Measurements from ENCODE around the gene DTHD1.

Gene DTHD1

DNA sequence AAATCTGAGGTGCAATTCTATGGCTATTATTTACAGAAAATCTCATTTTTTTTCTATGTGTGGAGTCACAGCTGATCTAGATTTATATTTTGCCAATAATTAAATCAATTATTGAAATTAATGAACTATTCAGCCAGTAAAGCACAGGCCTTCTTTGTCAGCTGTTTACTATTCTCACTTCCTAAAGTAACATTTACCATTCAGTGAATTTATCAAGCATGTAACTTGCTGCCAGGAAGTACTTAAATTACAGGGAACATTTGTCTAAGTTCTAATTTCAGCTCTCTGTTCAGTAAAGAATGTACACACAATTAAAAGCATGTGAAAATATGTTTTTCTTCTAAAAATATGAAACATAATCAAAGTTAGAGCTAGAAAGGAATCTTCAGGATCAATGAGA lies 79.3 kb downstream of the DTHD1 start:
- TF ChIP-seq POLR2AphosphoS5 (IDR thresholded peaks at IDR 0.05; ENCODE audit: low read depth, low read length) (no peak), TAF1 (IDR thresholded peaks at IDR 0.05; ENCODE audit: borderline replicate concordance, insufficient read depth, low read length) (no peak), SIN3A (IDR thresholded peaks at IDR 0.05; ENCODE audit: borderline replicate concordance, insufficient read depth, low read length) (no peak), FOXP2 (optimal IDR thresholded peaks at IDR 0.05; ENCODE audit: borderline replicate concordance, extremely low read depth, extremely low read length, insufficient read depth) (no peak)
- TF ChIP-seq, protein P1, sequence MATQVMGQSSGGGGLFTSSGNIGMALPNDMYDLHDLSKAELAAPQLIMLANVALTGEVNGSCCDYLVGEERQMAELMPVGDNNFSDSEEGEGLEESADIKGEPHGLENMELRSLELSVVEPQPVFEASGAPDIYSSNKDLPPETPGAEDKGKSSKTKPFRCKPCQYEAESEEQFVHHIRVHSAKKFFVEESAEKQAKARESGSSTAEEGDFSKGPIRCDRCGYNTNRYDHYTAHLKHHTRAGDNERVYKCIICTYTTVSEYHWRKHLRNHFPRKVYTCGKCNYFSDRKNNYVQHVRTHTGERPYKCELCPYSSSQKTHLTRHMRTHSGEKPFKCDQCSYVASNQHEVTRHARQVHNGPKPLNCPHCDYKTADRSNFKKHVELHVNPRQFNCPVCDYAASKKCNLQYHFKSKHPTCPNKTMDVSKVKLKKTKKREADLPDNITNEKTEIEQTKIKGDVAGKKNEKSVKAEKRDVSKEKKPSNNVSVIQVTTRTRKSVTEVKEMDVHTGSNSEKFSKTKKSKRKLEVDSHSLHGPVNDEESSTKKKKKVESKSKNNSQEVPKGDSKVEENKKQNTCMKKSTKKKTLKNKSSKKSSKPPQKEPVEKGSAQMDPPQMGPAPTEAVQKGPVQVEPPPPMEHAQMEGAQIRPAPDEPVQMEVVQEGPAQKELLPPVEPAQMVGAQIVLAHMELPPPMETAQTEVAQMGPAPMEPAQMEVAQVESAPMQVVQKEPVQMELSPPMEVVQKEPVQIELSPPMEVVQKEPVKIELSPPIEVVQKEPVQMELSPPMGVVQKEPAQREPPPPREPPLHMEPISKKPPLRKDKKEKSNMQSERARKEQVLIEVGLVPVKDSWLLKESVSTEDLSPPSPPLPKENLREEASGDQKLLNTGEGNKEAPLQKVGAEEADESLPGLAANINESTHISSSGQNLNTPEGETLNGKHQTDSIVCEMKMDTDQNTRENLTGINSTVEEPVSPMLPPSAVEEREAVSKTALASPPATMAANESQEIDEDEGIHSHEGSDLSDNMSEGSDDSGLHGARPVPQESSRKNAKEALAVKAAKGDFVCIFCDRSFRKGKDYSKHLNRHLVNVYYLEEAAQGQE (IDR thresholded peaks at IDR 0.05; ENCODE audit: insufficient read depth in 1 of 2, low read depth in 2 of 2, low read length in 2 of 2) = no peak

DNA sequence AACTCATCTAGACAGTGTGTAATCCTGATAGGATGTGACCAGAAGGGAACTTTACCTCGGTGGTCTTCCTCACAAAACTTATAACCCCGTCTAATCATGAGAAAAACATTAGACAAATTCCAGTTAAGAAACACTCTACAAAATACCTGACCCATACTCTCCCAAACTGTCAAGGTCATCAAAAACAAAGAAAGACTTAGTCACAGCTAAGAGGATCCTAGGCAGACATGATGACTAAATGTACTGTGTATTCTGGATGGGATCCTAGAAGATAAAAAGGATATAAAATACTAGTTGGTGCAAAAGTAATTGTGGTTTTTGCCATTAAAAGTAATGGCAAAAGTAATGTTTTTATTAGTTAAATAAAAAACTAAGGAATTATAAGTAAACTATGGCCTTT lies 81.6 kb downstream of the DTHD1 start:
- no peak for TF ChIP-seq TAF1 (IDR thresholded peaks at IDR 0.05; ENCODE audit: borderline replicate concordance, insufficient read depth, low read length)
- no peak for TF ChIP-seq POLR2AphosphoS5 (IDR thresholded peaks at IDR 0.05; ENCODE audit: low read depth, low read length)
- no peak for TF ChIP-seq SIN3A (IDR thresholded peaks at IDR 0.05; ENCODE audit: borderline replicate concordance, insufficient read depth, low read length)
- TF ChIP-seq, protein P1 (IDR thresholded peaks at IDR 0.05; ENCODE audit: insufficient read depth in 1 of 2, low read depth in 2 of 2, low read length in 2 of 2) = no peak
- TF ChIP-seq FOXP2 (optimal IDR thresholded peaks at IDR 0.05; ENCODE audit: borderline replicate concordance, extremely low read depth, extremely low read length, insufficient read depth) = no peak

- TF ChIP-seq FOXP2 (optimal IDR thresholded peaks at IDR 0.05; ENCODE audit: borderline replicate concordance, extremely low read depth, extremely low read length, insufficient read depth) (no peak), POLR2AphosphoS5 (IDR thresholded peaks at IDR 0.05; ENCODE audit: low read depth, low read length) (no peak), SIN3A (IDR thresholded peaks at IDR 0.05; ENCODE audit: borderline replicate concordance, insufficient read depth, low read length) (no peak)
- TF ChIP-seq, protein P1 (IDR thresholded peaks at IDR 0.05; ENCODE audit: insufficient read depth in 1 of 2, low read depth in 2 of 2, low read length in 2 of 2) = no peak
These were observed 93.6 kb downstream of the DTHD1 start for GRCh38 chr4:36374836-36375511.

DNA sequence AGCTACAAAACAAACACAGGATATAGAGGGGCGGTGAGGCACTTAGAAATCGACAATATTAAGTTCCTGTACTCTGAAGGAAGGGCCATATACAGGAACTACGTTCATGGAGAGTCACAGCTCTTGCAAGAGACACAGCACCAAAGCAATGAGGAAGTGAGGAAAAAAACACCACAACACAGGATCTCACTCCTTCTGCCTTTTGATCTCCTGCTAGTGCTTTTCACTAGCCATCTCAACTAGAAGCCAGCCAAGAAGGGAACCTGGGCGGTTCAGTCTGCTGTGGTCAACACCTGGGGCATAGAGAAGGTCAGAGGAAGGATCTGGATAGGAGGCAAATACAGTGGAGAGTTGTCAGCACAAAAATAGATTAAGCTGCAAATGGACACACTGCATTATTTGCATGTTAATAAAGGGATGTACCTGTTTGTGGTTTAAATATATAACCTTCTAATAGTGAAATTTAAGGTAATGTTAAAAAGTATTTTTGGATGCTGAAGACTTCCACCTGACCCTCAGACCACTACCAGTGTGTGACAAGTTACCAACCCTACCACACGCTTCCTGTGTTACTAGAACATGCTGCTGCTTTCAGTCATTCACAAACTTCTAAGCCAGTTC lies 104.6 kb downstream of the DTHD1 start:
- TF ChIP-seq, protein P1 (IDR thresholded peaks at IDR 0.05; ENCODE audit: insufficient read depth in 1 of 2, low read depth in 2 of 2, low read length in 2 of 2) = no peak
- TF ChIP-seq TAF1 (IDR thresholded peaks at IDR 0.05; ENCODE audit: borderline replicate concordance, insufficient read depth, low read length) = no peak
- no peak for TF ChIP-seq SIN3A (IDR thresholded peaks at IDR 0.05; ENCODE audit: borderline replicate concordance, insufficient read depth, low read length)

All from PFSK-1 (cell line).